Stimulated activated CD4-positive, alpha-beta T cell treated with anti-CD3 and anti-CD28 coated beads, TNF-alpha, amount 100 ng/mL, for 48 hours (primary cell): Measurements from ENCODE around the gene AMPH.
"Not testable (repeated sequence)": the region's sequence is repeated elsewhere in the genome, so short reads cannot be mapped to it uniquely, and the experiment has no call there.

Experiments
- DNase-seq, 3 donors: peaks; one replicate each; pipeline ENCODE4 v3.0.0-alpha.2; 2020; ENCODE audit warnings: low read depth in 3 of 3

The AMPH gene

DNA sequence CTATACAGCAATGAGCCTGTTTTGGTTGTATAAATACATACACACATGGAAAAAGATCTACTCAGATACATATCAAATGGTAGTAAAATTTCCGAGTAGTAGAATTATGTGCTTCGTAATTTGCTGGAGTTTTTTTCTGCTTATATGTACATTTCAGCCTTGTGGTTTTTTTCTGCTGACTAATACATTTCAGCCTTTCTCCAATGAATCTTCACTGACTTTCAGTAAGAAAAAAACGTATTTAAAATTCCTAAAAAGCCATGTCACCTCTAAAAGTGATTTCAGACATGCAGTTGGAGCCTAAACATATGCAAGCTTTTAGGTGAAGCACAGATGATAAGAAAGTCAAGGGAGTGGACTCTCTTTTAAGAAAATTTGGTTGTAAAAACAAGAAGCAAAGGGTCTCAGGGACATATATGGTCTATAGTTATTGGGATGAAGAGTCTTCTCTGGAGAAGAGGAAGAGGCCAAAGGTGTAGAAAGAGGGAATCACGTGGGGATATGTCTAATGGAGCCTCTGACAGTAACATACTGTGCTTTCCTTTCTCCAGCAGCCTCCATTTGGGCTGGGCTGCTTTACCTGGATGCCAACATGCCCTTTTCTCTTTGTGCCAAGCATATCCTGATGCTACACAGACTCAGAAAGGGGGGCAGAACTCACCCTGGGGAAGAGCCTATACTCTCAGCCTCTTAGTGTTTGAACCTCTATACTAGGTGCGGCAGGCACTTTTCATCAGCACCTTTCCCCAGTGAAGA lies 2.4 kb downstream of the AMPH start:
- DNase-seq = no peak

DNA sequence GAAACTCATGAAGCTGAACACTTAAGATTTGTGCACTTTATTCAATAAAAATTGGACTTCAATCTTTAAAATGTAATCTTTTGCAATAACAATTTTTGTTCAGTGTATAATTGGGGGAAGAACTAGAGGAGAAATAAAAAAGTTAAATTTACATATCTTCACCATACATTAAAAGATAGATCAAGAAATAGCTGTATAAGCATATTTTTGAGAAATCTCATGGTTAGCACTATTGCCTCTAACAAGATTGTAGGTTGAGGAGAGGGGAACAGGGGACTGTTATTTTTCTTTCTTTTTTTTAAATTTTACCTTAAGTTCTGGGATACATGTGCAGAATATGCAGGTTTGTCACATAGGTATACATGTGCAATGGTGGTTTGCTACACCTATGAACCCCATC lies 5.3 kb downstream of the AMPH start:
- DNase-seq = no peak

DNA sequence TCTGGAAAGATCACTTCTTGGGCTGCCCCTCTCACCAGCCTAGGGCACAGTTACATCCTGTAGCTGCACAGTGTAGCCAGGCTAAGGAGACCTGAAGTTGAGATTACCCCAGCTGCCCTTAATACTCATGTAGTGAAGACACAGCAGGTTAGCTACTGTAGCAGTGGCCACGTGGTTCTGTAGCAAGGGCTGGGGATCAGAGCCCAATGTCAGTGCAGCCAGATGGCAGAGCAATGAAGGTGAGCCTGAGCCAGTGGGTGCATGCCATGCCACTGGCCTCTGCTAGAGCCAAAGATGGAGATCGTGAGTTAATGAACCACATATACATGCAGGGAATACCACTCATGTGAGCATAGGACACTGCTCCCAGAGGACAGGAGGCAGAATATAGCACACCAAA lies 15.5 kb downstream of the AMPH start:
- no peak for DNase-seq

DNA sequence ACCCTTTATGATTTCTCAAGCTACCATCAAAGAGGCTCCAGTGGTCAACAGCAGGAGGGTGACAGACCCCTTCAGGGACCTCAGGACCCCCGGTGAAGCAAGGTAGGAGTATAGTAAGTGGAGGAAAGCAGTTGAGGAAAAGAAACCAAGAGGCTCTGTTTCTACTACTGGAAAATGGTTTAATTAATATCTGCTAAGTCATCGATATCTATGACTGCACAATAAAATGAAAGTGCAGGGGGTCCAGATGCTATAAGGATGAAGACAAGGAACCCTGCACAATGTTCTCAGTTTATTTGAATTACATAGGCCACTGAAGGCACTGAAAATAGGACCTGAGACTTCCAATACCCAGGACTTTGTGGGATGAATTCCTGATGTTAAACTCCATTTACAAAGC lies 23.7 kb downstream of the AMPH start:
- no peak for DNase-seq

DNA sequence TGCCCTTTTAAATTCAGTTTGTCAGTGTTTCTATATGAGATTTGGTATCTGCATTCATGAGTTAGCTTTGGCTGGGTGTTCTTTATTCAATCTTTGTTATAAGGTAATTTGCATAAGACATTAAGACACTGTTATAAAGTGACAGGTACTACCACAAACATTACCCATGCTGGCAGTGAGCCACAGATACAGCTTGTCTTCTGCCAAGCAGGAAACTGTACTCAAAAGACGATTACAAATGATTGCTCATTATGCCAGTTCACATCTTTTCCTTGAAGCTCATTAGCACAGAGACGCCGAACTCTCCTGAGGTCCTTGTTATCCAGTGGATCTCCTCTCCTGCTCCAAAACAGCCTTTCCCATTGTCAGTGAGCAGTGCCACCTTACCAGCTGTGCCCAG lies 30.4 kb downstream of the AMPH start:
- no peak for DNase-seq

DNA sequence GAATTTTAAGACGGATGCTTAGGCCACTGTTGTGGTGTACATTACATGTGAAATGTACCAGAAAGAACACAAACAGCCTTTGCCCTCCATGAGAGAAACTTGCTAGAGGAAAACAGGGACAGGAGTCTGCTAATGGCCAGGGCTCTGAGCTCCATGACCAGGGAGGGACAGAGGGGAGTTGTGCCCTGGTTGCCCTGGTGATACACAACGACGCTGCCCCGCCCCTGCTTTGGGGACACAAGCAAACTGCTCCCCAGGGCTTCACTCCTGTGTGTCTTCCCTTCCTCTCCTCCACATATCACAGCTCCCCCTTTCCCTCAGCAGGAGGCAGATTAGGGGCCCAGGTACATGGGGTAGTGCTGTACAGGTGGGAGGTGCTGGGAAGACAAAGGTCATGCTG lies 36.2 kb downstream of the AMPH start:
- DNase-seq = no peak

DNA sequence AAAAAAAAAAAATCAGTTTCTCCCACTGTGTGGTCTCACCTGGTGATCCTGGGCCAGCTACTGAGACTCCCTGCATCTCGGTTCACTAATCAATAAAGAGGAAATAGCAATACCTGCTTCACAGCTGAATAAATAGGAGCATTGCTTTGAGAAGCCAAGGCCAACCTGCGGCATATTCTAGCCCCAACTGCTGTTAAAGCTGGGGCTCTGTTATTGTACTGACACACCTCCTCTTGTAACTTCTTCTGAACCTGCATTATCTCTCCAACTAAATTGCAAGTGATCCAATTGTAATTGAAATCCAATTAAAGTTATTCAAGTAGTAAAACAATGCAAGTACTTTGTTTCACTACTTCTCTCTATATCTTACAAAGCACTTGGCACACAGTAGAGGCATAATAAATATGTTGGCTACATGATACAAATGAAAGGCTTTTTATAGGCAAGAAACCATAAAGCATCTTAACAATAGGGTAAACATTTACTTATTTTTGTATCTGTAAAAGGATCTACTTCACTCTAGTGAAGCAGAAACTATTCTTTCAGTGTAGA lies 38.4 kb downstream of the AMPH start:
- no peak for DNase-seq

DNA sequence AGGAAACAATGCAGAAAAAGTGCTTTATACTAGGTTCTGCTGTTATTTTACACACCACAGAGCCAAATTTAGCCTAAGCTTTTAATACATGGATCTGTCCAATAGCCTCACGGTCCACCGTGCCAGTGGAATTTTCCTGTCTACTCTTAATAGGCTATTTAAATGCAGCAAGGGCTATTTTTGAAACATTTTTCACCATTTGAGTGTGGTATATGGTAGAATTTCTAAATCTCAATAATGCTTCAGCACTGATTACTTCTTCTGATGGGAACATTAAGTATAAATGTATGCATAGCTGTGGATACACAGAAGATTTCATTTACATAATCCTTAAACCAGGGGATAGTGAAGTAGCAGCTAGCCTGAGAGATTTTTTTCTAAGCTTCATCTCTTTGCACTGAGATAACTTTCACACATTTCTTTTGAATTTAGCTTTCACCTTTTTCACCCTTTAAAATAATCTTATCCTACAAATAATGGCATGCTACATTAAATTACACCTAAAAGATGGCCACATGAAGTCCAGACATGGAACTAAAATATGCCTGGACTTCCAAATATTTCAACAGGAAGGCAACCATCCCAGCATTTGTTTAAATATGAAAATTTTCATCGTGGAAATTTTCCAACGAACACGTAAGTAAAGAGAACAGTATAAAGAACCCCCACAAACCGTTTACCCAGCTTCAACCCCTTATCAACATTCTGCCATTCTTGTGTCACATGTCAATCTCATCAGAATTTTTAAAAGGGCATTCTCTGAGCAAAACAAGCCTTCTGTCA lies 45.4 kb downstream of the AMPH start:
- DNase-seq = no peak

DNA sequence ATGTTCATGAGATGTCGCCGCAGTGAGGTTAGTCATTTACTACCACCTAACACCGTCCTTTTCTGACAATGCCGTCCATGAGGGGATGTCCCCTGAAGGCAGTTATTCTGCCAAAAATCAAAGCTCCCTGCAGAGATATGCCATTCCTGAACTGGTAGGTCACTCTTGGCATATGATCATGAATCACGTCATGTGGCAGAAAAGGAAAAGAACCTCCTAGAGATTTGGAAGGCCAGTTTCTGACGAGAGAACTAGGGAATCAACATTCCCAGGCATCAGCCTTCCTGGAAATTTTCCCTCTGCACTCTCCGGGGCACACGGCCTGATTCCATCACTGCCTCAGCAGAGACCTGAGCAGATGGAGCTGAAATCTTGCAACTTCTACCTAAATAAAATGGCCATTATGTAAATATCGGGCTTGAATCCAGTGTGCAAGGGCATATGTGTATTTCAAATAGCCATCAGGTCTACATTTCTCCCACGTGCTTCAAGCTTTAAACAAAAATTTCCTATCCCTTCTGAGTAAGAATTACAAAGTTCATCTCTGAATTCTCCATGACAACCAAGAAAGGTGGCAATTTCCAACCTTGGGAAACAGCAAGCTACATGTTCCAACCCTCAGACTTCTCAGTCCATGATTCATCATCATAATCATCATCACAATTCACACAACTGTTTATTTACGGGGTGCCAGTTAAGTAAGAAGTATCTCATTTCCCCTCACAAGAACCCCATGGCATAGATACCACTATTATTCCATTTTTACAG lies 46.5 kb downstream of the AMPH start:
- DNase-seq = no peak

DNA sequence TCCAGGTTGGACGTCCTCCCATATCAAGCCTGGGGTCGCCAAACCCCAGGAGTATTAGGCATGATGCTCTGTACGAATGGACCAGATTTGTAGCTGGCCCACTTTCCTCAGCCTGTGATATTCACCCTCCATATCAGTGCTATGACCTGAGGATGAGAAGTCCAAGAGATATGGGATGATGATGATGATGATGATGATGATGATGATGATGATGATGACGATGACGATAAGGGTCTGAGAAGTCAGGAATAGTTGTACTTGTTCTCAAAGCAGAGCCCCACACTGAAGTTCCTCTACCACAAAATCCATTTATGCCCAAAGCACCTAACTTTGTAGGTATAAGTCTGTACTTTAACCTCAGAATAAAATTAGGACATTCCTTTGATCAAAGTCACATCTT lies 50.7 kb downstream of the AMPH start:
- no peak for DNase-seq

DNA sequence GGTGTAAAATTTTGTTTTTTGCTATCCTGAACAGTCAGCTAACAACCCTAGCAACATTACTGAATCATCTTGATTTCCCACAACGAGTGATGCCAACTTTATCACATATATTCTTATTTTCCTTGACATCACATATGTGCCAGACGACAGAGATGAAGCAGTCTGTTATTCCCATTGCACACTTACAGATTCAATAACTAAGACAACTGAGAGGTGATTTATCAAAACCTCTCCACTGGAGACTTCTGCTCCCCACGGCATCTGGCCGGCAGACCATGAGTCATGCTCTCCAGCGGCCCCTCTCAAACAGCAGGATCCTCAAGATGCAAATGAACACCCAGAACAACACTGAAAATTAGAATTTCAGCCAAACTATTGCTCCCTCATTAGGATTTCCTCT lies 57.1 kb downstream of the AMPH start:
- no peak for DNase-seq

DNA sequence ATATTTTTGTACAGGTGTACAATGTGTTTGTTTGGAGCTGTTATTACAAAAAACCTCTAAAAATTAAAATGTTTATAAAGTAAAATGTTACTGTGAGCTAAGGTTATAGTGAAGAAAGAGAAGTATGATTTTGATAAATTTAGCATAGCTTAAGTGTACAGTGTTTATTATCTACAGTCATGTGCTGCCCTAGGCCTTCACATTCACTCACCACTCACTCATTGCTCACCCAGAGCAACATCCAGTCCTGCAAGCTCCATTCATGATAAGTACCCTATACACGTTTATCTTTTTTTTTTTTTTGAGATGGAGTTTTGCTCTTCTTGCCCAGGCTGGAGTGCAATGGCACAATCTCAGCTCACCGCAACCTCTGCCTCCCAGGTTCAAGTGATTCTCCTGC lies 59.6 kb downstream of the AMPH start:
- not testable (repeated sequence) for DNase-seq

DNA sequence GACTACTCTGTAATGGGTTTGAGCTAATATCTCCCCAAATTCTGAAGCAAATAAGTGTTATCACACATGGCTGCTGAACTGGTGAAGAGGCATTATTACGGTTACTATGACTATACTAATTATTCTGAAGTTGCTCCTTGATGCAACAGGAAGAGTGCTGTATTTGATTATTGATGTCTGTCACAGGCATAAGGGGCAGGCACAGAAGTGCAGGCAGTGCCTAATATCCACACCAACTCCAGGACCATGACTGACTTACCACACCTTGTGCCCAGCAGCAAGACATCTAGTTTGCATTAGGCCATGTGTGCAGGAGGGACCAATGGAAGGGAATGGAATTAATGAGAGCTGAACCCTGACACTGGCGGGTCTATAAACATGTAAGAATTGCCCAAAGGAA lies 62.7 kb downstream of the AMPH start:
- DNase-seq = no peak

DNA sequence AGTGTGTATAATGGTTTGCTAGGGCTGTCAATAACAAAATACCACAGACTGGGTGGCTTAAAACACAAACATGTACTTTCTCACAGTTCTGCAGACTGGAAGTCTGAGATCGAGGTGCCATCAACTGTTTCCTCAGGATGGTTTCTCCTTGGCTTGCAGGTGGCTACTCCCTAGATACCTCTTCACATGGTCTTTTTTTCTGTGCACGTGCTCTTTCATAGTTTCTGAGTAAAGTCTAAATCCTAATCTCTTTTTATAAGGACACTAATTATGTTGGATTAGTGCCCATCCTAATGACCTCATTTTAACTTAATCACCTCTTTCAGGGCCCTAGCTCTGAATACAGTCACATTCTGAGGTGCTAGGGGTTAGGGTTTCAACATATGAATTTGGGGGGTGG lies 65.9 kb downstream of the AMPH start:
- no peak for DNase-seq

DNA sequence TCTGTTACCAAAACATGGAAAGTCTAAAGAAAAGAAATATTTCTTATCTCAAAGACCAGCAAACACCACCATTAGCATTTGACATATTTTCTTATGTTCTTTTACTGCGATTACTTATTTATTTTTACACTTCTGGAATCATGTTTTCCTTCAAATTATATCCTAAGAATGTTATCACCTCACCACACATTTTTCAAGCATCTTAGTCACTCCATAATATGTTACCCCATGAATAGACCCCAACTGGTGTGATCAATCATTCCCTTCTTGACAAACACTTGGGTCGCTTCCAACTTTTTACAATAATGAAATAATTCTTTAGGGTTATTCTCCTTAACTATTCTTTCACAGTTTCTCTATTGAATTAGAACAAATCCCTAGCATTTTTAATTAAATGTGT lies 67.4 kb downstream of the AMPH start:
- no peak for DNase-seq

DNA sequence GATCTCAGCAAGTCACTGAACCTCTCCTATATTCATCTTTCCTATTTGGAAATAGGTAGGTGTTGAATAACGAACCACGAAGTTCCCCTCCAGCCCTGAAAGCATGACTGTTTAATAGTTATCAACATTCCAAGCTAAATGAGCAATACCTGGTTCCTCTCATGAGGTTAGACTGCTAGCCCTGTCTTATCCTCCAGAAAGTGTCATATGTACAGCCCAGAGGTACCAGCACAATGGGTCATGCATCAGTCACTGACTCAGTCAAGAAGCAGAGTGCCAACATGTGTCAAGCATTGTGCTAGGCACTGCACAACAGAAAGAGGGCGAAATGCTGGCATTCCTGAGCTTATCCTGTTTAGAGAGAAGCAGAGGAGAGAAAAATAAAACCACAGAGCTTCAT lies 70.0 kb downstream of the AMPH start:
- no peak for DNase-seq

DNA sequence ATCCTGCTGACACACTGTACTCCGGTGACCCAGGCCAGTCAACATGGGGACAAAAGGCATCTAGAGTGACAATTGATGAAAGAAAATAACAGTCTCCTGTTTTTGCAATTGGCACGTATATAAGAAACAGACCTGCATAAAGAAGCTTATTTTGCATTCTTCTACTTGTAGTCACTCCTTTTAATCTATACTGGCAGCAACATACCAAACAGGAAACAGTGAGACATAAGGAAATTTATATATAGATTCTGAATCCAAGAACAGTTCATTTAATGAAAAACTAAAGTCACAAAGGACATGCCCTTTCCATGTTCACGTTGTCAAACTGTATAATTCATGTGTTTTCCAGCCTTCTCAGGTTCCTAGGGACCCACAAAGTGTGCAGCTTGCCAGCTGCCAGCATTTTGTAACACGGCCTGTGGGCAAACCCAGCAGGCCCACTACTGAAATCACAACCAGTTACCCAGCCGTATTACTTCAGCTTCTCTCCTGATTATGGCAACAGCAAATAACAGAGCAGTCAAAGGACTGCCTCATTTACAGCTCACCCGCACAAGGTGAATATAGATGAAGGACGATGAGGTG lies 72.3 kb downstream of the AMPH start:
- no peak for DNase-seq

DNA sequence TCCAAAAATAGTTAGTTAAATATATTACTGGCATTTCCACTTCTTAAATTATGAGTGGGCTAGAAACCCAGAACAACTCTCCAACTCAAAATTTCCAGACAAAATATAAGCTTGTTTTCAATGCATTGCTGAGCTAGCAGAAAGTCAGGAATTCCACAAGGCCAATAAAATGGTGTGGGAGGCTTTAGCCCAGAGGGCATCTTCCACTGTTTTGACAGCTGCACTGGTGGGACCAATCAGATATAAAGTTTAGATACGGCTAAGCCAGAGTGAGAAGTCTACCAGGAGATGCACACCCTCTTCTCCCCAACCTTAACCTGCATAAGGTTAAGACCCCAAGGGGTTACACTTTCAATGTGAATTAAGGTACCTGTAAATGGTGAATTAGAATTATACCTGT lies 76.6 kb downstream of the AMPH start:
- no peak for DNase-seq

DNA sequence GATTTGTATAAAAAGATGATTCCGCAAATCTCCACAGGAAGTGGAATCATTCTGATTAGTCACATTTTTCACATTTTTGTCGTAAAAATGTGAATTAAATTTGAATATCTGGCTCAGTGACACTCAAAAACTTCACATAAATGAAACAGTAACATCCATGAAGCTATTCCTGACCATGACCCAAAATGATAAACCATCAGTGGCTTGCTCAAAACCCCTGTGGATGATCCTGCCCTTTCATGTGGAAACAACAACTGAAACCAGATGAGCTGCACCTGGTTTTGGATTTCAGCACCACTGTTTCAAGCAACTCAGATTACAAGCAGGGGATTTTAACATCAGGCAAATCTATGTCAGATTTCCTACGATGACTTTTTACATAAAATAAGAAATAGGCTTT lies 80.3 kb downstream of the AMPH start:
- no peak for DNase-seq

DNA sequence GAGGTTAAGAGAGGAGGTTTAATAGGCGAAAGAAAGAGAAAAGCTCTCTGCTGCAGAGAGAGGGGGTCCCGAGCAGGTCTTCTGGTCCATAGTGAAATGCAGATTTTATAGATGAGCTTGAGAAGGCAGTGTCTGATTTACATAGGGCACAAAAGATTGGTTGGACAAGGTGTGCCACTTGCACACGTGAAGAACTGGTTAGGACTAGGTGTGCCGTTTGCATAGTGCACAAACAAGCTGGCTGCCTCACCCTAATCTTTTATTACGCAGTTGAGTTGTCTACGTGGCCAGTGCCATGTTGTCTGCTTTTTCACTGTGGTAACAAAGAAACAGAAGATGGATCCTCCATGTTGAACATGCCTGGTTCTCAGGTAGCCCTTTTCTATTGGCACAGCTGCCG lies 82.6 kb downstream of the AMPH start:
- no peak for DNase-seq

DNA sequence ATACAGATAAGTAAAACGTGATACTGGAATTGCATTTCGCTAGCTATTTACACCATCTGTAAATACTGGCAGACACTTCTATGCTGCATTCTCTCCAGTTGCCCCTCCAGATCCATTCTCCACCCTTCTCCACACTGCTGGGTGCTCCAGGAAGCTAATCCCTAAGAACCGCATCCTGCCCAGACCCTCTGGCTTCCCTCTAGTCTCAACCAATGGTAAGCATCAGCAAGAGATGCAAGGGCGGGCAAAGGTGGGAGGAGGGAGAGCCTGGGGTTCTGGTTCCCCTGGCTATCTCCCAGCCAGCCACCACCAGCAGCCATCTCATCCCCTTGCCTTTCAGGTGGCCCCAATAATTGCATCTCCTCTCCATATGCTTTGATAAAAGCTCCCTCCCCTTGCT lies 84.4 kb downstream of the AMPH start:
- no peak for DNase-seq

DNA sequence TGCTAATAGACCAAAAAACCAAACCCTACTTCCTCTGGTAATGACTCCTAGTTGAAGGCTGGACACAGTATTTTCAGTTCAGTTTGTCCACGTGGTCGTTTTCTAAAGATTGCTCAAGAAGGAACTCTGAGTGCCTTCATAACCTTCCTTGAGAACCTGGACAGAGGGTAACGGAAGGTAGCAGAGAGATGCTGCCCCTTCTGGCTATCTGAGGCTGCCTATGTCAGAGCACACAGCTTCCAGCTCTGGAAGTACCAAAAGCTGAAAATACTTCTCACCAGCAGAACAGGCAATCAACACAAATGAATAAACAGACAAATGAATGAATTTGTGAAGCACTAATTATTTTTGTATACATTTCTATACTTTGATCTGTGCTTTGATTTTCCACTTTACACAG lies 85.2 kb downstream of the AMPH start:
- DNase-seq = no peak
